PC-3 (cell line): ENCODE measurements around the gene TUFT1. TPM values are rescaled to one million over a fixed set of nuclear protein-coding genes. Genes with fewer than 3 reads are reported as not detected.

ENCODE experiments used
- ATAC-seq: fragments of 200-7000 bp; cut with Tn5 transposase; 2 replicates; pipeline ENCODE4 v1.9.1; 2020; ENCODE audit warnings: mild to moderate bottlenecking, moderate library complexity
- BruUV-seq: library from RNA; stranded (reverse); fragments of 400-500 nt; replicated peaks from 2 replicates; lab custom pipeline; 2021; lab: Mats Ljungman, UMichigan
- CTCF ChIA-PET: fragments of 300-600 bp; sonication (Branson Sonifier 250); formaldehyde crosslinking; loops from one replicate; lab custom pipeline; 2022; ENCODE audit warnings: antibody characterized with exemption; lab: Charles Lee
- POLR2A ChIA-PET: fragments of 300-600 bp; sonication (Branson Sonifier 250); formaldehyde crosslinking; loops from one replicate; lab custom pipeline; 2022; ENCODE audit warnings: antibody characterized with exemption; ENCODE audit not compliant: unreplicated experiment; lab: Charles Lee
- DNase-seq: peaks from one replicate; pipeline ENCODE4 v3.0.0-alpha.2; 2015
- H2AFZ ChIP-seq: fragments of 300-600 bp; sonication (generic); 2 replicates; pipeline ENCODE4 v1.6.0; 2016; ENCODE audit warnings: antibody characterized with exemption, low read length
- H3F3A ChIP-seq: fragments of 300-600 bp; sonication (generic); one replicate; pipeline ENCODE4 v1.6.0; 2017; ENCODE audit warnings: antibody characterized with exemption, low read length, control low read depth, mild to moderate bottlenecking; ENCODE audit not compliant: unreplicated experiment
- H3K27ac ChIP-seq: fragments of 300-600 bp; sonication (generic); 2 replicates; pipeline ENCODE4 v1.5.1; 2016; ENCODE audit warnings: mild to moderate bottlenecking, low read length
- H3K27me3 ChIP-seq: fragments of 300-600 bp; sonication (generic); 2 replicates; pipeline ENCODE4 v1.6.1; 2016; ENCODE audit warnings: low read length, mixed read lengths
- H3K36me3 ChIP-seq: fragments of 300-600 bp; sonication (generic); 2 replicates; pipeline ENCODE4 v1.6.1; 2016; ENCODE audit warnings: low read depth, mixed run types, low read length, mixed read lengths
- H3K4me1 ChIP-seq: fragments of 300-600 bp; sonication (generic); 2 replicates; pipeline ENCODE4 v1.5.1; 2016; ENCODE audit warnings: low read length; ENCODE audit not compliant: insufficient read depth
- H3K4me2 ChIP-seq: fragments of 300-600 bp; sonication (generic); 2 replicates; pipeline ENCODE4 v1.6.0; 2016; ENCODE audit warnings: low read length
- H3K4me3 ChIP-seq: fragments of 300-600 bp; sonication (generic); 2 replicates; pipeline ENCODE4 v1.5.1; 2016; ENCODE audit warnings: mild to moderate bottlenecking, low read length, mixed read lengths
- H3K79me2 ChIP-seq: fragments of 300-600 bp; sonication (generic); 2 replicates; pipeline ENCODE4 v1.6.1; 2017; ENCODE audit warnings: low read length, mixed read lengths
- H3K9ac ChIP-seq: fragments of 300-600 bp; sonication (generic); 2 replicates; pipeline ENCODE4 v1.6.0; 2016; ENCODE audit warnings: mild to moderate bottlenecking, low read length
- H3K9me2 ChIP-seq: fragments of 300-600 bp; sonication (generic); replicated peaks from 2 replicates; pipeline ENCODE4 v1.6.1; 2016; ENCODE audit warnings: mixed run types, low read length, mixed read lengths
- H3K9me3 ChIP-seq: fragments of 300-600 bp; sonication (generic); 2 replicates; pipeline ENCODE4 v1.6.1; 2016; ENCODE audit warnings: low read length, mixed read lengths
- H4K20me1 ChIP-seq: fragments of 300-600 bp; sonication (generic); 2 replicates; pipeline ENCODE4 v1.6.1; 2016; ENCODE audit warnings: low read length, mixed read lengths
- CTCF ChIP-seq: fragments of 300-600 bp; sonication (generic); conservative IDR thresholded peaks from 2 replicates; pipeline ENCODE4 v1.5.1; 2017; ENCODE audit warnings: antibody characterized with exemption, low read depth, mild to moderate bottlenecking, low read length
- EZH2 ChIP-seq: fragments of 300-600 bp; sonication (generic); IDR thresholded peaks from one replicate; pipeline ENCODE4 v1.6.1; 2017; ENCODE audit warnings: antibody characterized with exemption, mild to moderate bottlenecking, low read length; ENCODE audit not compliant: unreplicated experiment
- EZH2phosphoT487 ChIP-seq: fragments of 300-600 bp; sonication (generic); IDR thresholded peaks from 2 replicates; pipeline ENCODE4 v1.6.1; 2018; ENCODE audit warnings: mild to moderate bottlenecking, antibody characterized with exemption, low read length, borderline replicate concordance
- intact Hi-C: fragments of 100-400 bp; cut with micrococcal nuclease; formaldehyde crosslinking; loops from 2 replicates; pipeline ENCODE4 v1.9.0; 2023
- total RNA-seq: library from RNA; depleted of rRNA; stranded (reverse); fragments of >200 nt; gene quantifications from 2 replicates; pipeline ENCODE4 v1.2.3, GENCODE V29; 2014

TUFT1 gene
- total RNA-seq, 1 experiment from 2014 or later: 33.9 TPM

- H3K4me3 ChIP-seq: peak overlapping the region; percentile 21
These were observed 7.2 kb downstream of the TUFT1 start for GRCh38 chr1:151547119-151547899.

GRCh38 chr1:151547900-151548230 lies 7.8 kb downstream of the TUFT1 start:
- BruUV-seq: no TSS peak
- peaks cover 85% of the 10 kb centered on the region for H3K79me2 ChIP-seq
- intact Hi-C loops: loop anchor here (2.0 to 10.0 kb wide), 4 partner anchors 21 to 353 kb away; partner anchors contain the start of genes PIP5K1A and VPS72
- H3K27ac ChIP-seq: peak overlapping the region; percentile 89
- H3K4me2 ChIP-seq: peak overlapping the region; percentile 75
- ChIA-PET POLR2A (interaction anchor here (0.6 kb wide), 2 partner anchors 35 to 443 kb away, joined by 3 to 5 read pairs; no protein-coding TSS in a partner anchor), CTCF (no interaction called here)
- ATAC-seq (no peak), DNase-seq (no peak)
- H3K27me3 ChIP-seq: no peaks in the 10 kb centered on the region
- peak overlapping the region; percentile 21 for H3K4me3 ChIP-seq
- no peak overlapping the region for H2AFZ ChIP-seq
- H3K36me3 ChIP-seq: peaks cover 5% of the 10 kb centered on the region; the same call in 1 of the 2 replicates
- H3K9me3 ChIP-seq: no peaks in the 10 kb centered on the region
- TF ChIP-seq EZH2phosphoT487 (no peak), EZH2 (no peak), CTCF (no peak)
- no peaks in the 10 kb centered on the region for H3K9me2 ChIP-seq
- H3F3A ChIP-seq: peaks cover 16% of the 10 kb centered on the region
- peaks cover 56% of the 10 kb centered on the region for H3K4me1 ChIP-seq
- peak overlapping the region; percentile 33 for H3K9ac ChIP-seq
- H4K20me1 ChIP-seq: peaks cover 26% of the 10 kb centered on the region

More at GRCh38 chr1:151547119-151547899, 7.2 kb downstream of the TUFT1 start:
- DNase-seq (peak; percentile 99), ATAC-seq (peak; percentile 72)
- peaks cover 86% of the 10 kb centered on the region for H3K79me2 ChIP-seq
- H3K27me3 ChIP-seq: no peaks in the 10 kb centered on the region
- H3K9me3 ChIP-seq: no peaks in the 10 kb centered on the region
- ChIA-PET CTCF (interaction anchor here (0.7 to 1.0 kb wide), 2 partner anchors 9 to 340 kb away, joined by 3 read pairs; no protein-coding TSS in a partner anchor), POLR2A (interaction anchor here (0.5 to 0.7 kb wide), 4 partner anchors 34 to 443 kb away, joined by 3 to 5 read pairs (median 4); no protein-coding TSS in a partner anchor)
- H3K9ac ChIP-seq: peak overlapping the region; percentile 33
- H3K4me1 ChIP-seq: peaks cover 60% of the 10 kb centered on the region
- H3F3A ChIP-seq: peaks cover 16% of the 10 kb centered on the region
- H3K4me2 ChIP-seq: peak overlapping the region; percentile 75
- H2AFZ ChIP-seq: no peak overlapping the region
- peak overlapping the region; percentile 89 for H3K27ac ChIP-seq
- H3K9me2 ChIP-seq: no peaks in the 10 kb centered on the region
- BruUV-seq: no TSS peak
- peaks cover 32% of the 10 kb centered on the region for H4K20me1 ChIP-seq
- H3K36me3 ChIP-seq: peaks cover 5% of the 10 kb centered on the region; the same call in 1 of the 2 replicates
- intact Hi-C loops: loop anchor here (5.0 to 10.0 kb wide), 3 partner anchors 40 to 353 kb away; partner anchors contain the start of genes PIP5K1A and VPS72
- no peak for TF ChIP-seq EZH2
- no peak for TF ChIP-seq CTCF
- TF ChIP-seq EZH2phosphoT487: no peak
